ENCODE results near the gene EOLA2.
"Not testable (repeated sequence)": the region's sequence is repeated elsewhere in the genome, so short reads cannot be mapped to it uniquely, and the experiment has no call there.

EOLA2 gene

GRCh38 chrX:149916745-149917392, 21.4 kb downstream of the EOLA2 start:
- Histone ChIP-seq H3K36me3 (ENCODE audit: insufficient read depth, low read length) (no peaks in the 10 kb centered on the region), H3K9ac (ENCODE audit: insufficient read length) (no peak overlapping the region), H3K4me3 (no peak overlapping the region), H3K27ac (no peak overlapping the region), H3K9me3 (ENCODE audit: low read depth, low read length) (no peaks in the 10 kb centered on the region)
- TF ChIP-seq EZH2 (IDR thresholded peaks at IDR 0.05): no peak
- no peak for TF ChIP-seq POLR2AphosphoS5 (IDR thresholded peaks at IDR 0.05; ENCODE audit: borderline replicate concordance, low read depth, low read length)
- no peak for TF ChIP-seq FOXP2 (optimal IDR thresholded peaks at IDR 0.05; ENCODE audit: control extremely low read depth, extremely low read length, insufficient read depth)
- no peak for DNase-seq (ENCODE audit: low read depth, low spot score)

DNA sequence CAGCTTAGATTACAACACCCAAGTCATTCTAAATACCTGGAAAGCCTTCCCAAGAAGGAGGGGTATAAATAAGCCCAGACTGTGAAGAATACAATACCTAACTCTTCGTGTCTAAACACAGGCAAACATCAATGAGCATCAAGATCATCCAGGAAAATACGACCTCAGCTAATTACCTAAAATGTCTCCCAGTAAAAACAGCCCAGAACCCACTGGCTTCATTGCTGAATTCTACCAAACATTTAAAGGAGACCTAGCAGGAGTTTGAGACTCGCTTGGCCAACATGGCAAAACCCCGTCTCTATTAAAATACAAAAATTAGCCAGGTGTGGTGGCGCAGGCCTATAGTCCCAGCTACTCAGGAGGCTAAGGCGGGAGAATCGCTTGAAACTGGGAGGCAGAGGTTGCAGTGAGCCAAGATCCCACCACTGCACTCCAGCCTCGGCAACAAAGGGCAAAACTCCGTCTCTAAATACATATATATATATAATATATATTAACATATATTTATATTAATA, 28.1 kb downstream of the EOLA2 start:
- Histone ChIP-seq H3K36me3 (ENCODE audit: insufficient read depth, low read length) (no peaks in the 10 kb centered on the region), H3K27ac (no peak overlapping the region), H3K9ac (ENCODE audit: insufficient read length) (no peak overlapping the region), H3K9me3 (ENCODE audit: low read depth, low read length) (no peaks in the 10 kb centered on the region), H3K4me3 (no peak overlapping the region)
- DNase-seq (ENCODE audit: low read depth, low spot score): no peak
- TF ChIP-seq FOXP2 (optimal IDR thresholded peaks at IDR 0.05; ENCODE audit: control extremely low read depth, extremely low read length, insufficient read depth): no peak
- TF ChIP-seq EZH2 (IDR thresholded peaks at IDR 0.05): no peak
- TF ChIP-seq POLR2AphosphoS5 (IDR thresholded peaks at IDR 0.05; ENCODE audit: borderline replicate concordance, low read depth, low read length): no peak

DNA sequence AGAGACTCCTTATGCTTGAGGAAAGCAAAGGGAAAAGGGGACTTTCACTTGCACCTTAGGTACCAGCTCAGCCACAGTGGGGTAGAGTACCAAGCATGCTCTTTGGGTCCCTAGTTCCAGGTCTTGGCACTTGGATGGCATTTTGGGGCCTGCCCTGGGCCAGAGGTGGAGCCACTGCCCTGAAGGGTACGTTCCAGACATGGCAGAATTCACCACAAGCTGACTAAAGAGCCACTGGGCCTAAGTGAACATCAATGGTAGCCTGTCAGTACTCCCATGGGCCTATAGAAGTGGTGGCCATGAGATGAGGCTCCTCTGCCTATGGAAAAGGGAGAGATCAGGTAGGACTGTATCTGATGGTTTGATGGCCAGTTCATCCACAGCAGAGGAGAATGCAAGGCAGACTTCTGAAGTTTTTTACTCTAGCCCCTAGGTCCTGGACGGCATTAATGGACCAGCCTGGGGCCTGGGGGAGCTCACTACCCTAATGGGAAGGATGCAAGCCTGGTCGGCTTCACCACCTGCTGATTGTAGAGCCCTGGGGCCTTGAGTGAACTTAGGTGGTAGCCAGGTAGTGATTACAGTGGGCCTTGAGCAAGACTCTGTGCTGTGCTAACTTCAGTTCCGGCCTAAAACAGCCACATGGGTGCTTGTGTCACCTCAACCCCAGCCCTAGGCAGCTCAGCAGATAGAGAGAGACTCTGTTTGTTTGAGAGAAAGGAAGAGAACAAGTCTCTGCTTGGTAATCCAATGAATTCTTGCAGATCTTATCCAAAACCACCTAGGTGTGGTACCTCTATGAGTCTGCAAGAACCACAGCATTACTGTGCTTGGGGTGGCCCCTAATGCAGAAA, 28.7 kb downstream of the EOLA2 start:
- Histone ChIP-seq H3K9me3 (ENCODE audit: low read depth, low read length) (no peaks in the 10 kb centered on the region), H3K4me3 (no peak overlapping the region), H3K9ac (ENCODE audit: insufficient read length) (no peak overlapping the region), H3K27ac (no peak overlapping the region), H3K36me3 (ENCODE audit: insufficient read depth, low read length) (no peaks in the 10 kb centered on the region)
- TF ChIP-seq FOXP2 (optimal IDR thresholded peaks at IDR 0.05; ENCODE audit: control extremely low read depth, extremely low read length, insufficient read depth): no peak
- no peak for TF ChIP-seq POLR2AphosphoS5 (IDR thresholded peaks at IDR 0.05; ENCODE audit: borderline replicate concordance, low read depth, low read length)
- TF ChIP-seq EZH2 (IDR thresholded peaks at IDR 0.05): no peak
- DNase-seq (ENCODE audit: low read depth, low spot score): no peak

DNA sequence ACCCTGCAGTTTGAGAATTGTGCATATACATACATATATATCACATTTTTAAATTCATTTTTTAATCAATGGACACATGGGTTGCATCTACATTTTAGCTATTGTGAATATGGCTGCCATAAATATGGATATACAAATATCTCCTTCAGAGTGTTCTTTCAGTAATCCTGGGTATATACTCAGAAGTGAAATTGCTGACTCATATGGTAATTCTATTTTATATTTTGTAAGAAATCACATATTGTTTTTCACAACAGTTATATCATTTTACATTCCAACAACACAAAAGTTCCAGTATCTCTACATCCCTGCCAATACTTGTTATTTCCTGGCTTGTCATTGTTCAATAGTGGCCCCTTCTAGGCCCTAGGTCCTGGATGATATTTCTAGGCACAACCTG, 29.6 kb downstream of the EOLA2 start:
- Histone ChIP-seq H3K36me3 (ENCODE audit: insufficient read depth, low read length) (no peaks in the 10 kb centered on the region), H3K9me3 (ENCODE audit: low read depth, low read length) (no peaks in the 10 kb centered on the region), H3K27ac (no peak overlapping the region), H3K9ac (ENCODE audit: insufficient read length) (no peak overlapping the region), H3K4me3 (no peak overlapping the region)
- TF ChIP-seq FOXP2 (optimal IDR thresholded peaks at IDR 0.05; ENCODE audit: control extremely low read depth, extremely low read length, insufficient read depth) (no peak), POLR2AphosphoS5 (IDR thresholded peaks at IDR 0.05; ENCODE audit: borderline replicate concordance, low read depth, low read length) (no peak), EZH2 (IDR thresholded peaks at IDR 0.05) (no peak)
- no peak for DNase-seq (ENCODE audit: low read depth, low spot score)

GRCh38 chrX:149908308-149908707, 30.0 kb downstream of the EOLA2 start:
- H3K36me3 ChIP-seq (ENCODE audit: insufficient read depth, low read length): no peaks in the 10 kb centered on the region
- DNase-seq (ENCODE audit: low read depth, low spot score): no peak
- H3K27ac ChIP-seq: no peak overlapping the region
- H3K4me3 ChIP-seq: no peak overlapping the region
- no peaks in the 10 kb centered on the region for H3K9me3 ChIP-seq (ENCODE audit: low read depth, low read length)
- no peak overlapping the region for H3K9ac ChIP-seq (ENCODE audit: insufficient read length)
- TF ChIP-seq FOXP2 (optimal IDR thresholded peaks at IDR 0.05; ENCODE audit: control extremely low read depth, extremely low read length, insufficient read depth) (no peak), POLR2AphosphoS5 (IDR thresholded peaks at IDR 0.05; ENCODE audit: borderline replicate concordance, low read depth, low read length) (no peak), EZH2 (IDR thresholded peaks at IDR 0.05) (no peak)

- H3K4me3 ChIP-seq: no peak overlapping the region
- TF ChIP-seq FOXP2 (optimal IDR thresholded peaks at IDR 0.05; ENCODE audit: control extremely low read depth, extremely low read length, insufficient read depth): no peak
- no peak for TF ChIP-seq EZH2 (IDR thresholded peaks at IDR 0.05)
- no peaks in the 10 kb centered on the region for H3K36me3 ChIP-seq (ENCODE audit: insufficient read depth, low read length)
- DNase-seq (ENCODE audit: low read depth, low spot score): no peak
- H3K9me3 ChIP-seq (ENCODE audit: low read depth, low read length): no peaks in the 10 kb centered on the region
- H3K9ac ChIP-seq (ENCODE audit: insufficient read length): no peak overlapping the region
- H3K27ac ChIP-seq: no peak overlapping the region
Observed at GRCh38 chrX:149903889-149904748, 34.2 kb downstream of the EOLA2 start.

DNA sequence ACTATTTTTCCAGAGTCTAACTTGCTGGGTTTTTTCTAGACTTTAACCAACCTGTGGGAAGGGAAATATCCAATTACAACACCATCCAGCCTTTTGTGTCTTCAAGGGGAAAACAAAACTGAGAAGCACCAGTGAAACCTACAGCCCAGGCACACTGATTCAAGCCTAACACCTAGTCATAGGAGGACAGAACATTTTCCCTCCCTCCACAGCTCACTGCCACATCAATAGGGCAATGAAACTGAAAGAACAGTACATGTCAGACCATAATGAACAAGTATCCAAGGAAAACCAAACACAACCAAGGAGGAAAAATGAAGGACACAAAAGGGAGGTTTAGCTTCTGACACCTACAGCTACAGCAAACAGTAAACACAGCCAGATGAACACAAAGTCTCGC, 39.7 kb downstream of the EOLA2 start:
- no peak overlapping the region for H3K4me3 ChIP-seq
- TF ChIP-seq EZH2 (IDR thresholded peaks at IDR 0.05) (no peak), POLR2AphosphoS5 (IDR thresholded peaks at IDR 0.05; ENCODE audit: borderline replicate concordance, low read depth, low read length) (no peak), FOXP2 (optimal IDR thresholded peaks at IDR 0.05; ENCODE audit: control extremely low read depth, extremely low read length, insufficient read depth) (no peak)
- H3K36me3 ChIP-seq (ENCODE audit: insufficient read depth, low read length): no peaks in the 10 kb centered on the region
- no peaks in the 10 kb centered on the region for H3K9me3 ChIP-seq (ENCODE audit: low read depth, low read length)
- no peak overlapping the region for H3K9ac ChIP-seq (ENCODE audit: insufficient read length)
- no peak overlapping the region for H3K27ac ChIP-seq
- no peak for DNase-seq (ENCODE audit: low read depth, low spot score)

DNA sequence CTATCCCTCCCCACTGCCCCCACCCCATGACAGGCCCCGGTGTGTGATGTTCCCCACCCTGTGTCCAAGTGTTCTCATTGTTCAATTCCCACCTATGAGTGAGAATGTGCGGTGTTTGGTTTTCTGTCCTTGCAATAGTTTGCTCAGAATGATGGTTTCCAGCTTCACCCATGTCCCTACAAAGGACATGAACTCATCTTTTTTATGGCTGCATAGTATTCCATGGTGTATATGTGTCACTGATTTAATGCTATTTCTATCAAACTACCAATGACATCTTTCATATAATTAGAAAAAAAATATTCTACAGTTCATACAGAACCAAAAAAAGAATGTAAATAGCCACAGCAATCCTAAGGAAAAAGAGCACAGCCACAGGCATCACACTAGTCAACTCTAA, 47.5 kb downstream of the EOLA2 start:
- not testable (repeated sequence) for DNase-seq (ENCODE audit: low read depth, low spot score); H3K27ac ChIP-seq; H3K9ac ChIP-seq (ENCODE audit: insufficient read length); H3K9me3 ChIP-seq (ENCODE audit: low read depth, low read length); H3K36me3 ChIP-seq (ENCODE audit: insufficient read depth, low read length); H3K4me3 ChIP-seq
